Measurements from ENCODE around the gene TCEA2. TPM values are rescaled to one million over a fixed set of nuclear protein-coding genes. Genes with fewer than 3 reads are reported as not detected.

Gene TCEA2
- total and polyA plus RNA-seq, 2 of the 13 experiments (the other 11 are each of a cell fraction or from before 2014, with no cell fraction given) = 28.1 to 33.7 TPM

DNA sequence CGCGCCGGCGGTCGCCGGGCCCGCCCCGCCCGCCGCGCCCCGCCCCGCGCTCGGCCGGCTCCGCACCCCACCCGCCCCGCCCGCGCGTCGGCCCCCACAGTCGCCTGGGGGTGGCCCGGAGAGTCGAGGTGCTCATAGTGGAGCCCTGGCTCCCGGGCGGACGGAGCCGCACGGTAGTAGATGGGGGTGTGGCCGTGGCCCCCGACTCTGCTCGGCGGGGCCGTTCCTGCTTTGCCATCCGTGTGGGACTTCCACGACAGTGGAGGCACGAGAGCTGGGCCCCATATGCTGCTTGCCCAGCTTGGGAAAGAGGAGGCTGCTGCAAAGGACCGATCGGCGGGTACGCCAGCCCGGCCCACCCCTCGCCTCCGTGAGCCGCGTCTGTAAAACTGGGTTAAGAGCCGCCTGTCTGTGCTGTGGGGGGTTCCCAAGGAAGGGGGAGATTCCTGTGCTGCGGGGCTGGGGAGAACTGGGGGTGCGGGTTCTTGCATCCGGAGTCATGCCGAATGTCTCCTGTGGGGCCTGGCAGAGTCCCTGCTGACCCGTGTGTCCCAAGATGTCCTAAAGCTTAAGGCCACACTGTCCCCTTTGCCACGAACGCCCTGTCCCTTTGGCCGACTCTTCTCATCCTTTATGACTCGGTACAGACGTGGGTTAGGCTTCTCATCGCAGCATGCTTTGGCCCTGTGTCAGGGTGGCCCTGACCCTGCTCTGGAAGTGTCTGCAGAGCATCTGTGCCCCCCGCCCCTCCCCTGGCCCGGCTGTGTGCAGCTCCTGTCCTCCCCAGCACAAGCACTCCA is 17.2 kb downstream of the TCEA2 start, which contains the start of gene OPRL1 (continued):
- TF ChIP-seq, protein P1, sequence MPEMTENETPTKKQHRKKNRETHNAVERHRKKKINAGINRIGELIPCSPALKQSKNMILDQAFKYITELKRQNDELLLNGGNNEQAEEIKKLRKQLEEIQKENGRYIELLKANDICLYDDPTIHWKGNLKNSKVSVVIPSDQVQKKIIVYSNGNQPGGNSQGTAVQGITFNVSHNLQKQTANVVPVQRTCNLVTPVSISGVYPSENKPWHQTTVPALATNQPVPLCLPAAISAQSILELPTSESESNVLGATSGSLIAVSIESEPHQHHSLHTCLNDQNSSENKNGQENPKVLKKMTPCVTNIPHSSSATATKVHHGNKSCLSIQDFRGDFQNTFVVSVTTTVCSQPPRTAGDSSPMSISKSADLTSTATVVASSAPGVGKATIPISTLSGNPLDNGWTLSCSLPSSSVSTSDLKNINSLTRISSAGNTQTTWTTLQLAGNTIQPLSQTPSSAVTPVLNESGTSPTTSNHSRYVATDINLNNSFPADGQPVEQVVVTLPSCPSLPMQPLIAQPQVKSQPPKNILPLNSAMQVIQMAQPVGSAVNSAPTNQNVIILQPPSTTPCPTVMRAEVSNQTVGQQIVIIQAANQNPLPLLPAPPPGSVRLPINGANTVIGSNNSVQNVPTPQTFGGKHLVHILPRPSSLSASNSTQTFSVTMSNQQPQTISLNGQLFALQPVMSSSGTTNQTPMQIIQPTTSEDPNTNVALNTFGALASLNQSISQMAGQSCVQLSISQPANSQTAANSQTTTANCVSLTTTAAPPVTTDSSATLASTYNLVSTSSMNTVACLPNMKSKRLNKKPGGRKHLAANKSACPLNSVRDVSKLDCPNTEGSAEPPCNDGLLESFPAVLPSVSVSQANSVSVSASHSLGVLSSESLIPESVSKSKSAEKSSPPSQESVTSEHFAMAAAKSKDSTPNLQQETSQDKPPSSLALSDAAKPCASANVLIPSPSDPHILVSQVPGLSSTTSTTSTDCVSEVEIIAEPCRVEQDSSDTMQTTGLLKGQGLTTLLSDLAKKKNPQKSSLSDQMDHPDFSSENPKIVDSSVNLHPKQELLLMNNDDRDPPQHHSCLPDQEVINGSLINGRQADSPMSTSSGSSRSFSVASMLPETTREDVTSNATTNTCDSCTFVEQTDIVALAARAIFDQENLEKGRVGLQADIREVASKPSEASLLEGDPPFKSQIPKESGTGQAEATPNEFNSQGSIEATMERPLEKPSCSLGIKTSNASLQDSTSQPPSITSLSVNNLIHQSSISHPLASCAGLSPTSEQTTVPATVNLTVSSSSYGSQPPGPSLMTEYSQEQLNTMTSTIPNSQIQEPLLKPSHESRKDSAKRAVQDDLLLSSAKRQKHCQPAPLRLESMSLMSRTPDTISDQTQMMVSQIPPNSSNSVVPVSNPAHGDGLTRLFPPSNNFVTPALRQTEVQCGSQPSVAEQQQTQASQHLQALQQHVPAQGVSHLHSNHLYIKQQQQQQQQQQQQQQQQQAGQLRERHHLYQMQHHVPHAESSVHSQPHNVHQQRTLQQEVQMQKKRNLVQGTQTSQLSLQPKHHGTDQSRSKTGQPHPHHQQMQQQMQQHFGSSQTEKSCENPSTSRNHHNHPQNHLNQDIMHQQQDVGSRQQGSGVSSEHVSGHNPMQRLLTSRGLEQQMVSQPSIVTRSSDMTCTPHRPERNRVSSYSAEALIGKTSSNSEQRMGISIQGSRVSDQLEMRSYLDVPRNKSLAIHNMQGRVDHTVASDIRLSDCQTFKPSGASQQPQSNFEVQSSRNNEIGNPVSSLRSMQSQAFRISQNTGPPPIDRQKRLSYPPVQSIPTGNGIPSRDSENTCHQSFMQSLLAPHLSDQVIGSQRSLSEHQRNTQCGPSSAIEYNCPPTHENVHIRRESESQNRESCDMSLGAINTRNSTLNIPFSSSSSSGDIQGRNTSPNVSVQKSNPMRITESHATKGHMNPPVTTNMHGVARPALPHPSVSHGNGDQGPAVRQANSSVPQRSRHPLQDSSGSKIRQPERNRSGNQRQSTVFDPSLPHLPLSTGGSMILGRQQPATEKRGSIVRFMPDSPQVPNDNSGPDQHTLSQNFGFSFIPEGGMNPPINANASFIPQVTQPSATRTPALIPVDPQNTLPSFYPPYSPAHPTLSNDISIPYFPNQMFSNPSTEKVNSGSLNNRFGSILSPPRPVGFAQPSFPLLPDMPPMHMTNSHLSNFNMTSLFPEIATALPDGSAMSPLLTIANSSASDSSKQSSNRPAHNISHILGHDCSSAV (CRISPR knock-in tag; IDR thresholded peaks at IDR 0.05; ENCODE audit: borderline replicate concordance) = no peak
- TF ChIP-seq IRX3 (CRISPR knock-in tag; IDR thresholded peaks at IDR 0.05; ENCODE audit: borderline replicate concordance, low read depth) (no peak), PHF8 (CRISPR knock-in tag; IDR thresholded peaks at IDR 0.05) (peak; percentile 36; the same call in 1 of the 2 replicates), HHEX (CRISPR knock-in tag; IDR thresholded peaks at IDR 0.05) (no peak), SRY (CRISPR knock-in tag; IDR thresholded peaks at IDR 0.05) (0 out of 2 replicates have a peak, but pooled peaks have one; percentile 51), RXRA (CRISPR knock-in tag; IDR thresholded peaks at IDR 0.05) (peak; percentile 51; the same call in 1 of the 2 replicates), SUZ12 (IDR thresholded peaks at IDR 0.05; ENCODE audit: low read depth, low read length) (no peak), ZNF451 (CRISPR knock-in tag; IDR thresholded peaks at IDR 0.05) (no peak), ZNF329 (CRISPR knock-in tag; IDR thresholded peaks at IDR 0.05; ENCODE audit: low read depth) (0 out of 2 replicates have a peak, but pooled peaks have one; percentile 42), ZNF253 (CRISPR knock-in tag; IDR thresholded peaks at IDR 0.05; ENCODE audit: borderline replicate concordance) (no peak), ZNF883 (CRISPR knock-in tag; IDR thresholded peaks at IDR 0.05; ENCODE audit: not compliant biosample characterization) (peak; percentile 49), YEATS4 (CRISPR knock-in tag; IDR thresholded peaks at IDR 0.05; ENCODE audit: borderline replicate concordance) (peak; percentile 18; the same call in 1 of the 2 replicates), ZNF629 (CRISPR knock-in tag; conservative IDR thresholded peaks at IDR 0.05) (no peak)
- TF ChIP-seq, protein P2, sequence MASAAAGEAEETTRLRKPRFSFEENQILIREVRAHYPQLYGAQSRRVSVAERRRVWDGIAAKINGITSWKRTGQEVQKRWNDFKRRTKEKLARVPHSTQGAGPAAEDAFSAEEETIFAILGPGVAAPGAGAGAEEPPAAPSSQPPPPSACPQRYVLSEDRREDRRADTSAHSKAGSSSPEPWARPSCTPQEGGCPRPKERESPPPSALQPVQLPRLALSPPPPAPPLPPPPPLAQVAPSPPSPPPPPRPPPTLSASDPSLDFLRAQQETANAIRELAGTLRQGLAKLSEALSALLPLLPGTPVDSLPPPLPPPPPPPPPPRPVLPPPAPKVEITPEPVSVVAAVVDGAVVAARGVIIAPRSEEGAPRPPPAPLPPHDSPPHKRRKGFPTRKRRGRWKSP (CRISPR knock-in tag; IDR thresholded peaks at IDR 0.05) = no peak
- TF ChIP-seq, protein P3, sequence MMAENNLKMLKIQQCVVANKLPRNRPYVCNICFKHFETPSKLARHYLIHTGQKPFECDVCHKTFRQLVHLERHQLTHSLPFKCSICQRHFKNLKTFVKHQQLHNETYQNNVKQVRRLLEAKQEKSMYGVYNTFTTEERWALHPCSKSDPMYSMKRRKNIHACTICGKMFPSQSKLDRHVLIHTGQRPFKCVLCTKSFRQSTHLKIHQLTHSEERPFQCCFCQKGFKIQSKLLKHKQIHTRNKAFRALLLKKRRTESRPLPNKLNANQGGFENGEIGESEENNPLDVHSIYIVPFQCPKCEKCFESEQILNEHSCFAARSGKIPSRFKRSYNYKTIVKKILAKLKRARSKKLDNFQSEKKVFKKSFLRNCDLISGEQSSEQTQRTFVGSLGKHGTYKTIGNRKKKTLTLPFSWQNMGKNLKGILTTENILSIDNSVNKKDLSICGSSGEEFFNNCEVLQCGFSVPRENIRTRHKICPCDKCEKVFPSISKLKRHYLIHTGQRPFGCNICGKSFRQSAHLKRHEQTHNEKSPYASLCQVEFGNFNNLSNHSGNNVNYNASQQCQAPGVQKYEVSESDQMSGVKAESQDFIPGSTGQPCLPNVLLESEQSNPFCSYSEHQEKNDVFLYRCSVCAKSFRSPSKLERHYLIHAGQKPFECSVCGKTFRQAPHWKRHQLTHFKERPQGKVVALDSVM (CRISPR knock-in tag; IDR thresholded peaks at IDR 0.05) = 0 out of 2 replicates have a peak, but pooled peaks have one; percentile 3
- TF ChIP-seq, protein P4, sequence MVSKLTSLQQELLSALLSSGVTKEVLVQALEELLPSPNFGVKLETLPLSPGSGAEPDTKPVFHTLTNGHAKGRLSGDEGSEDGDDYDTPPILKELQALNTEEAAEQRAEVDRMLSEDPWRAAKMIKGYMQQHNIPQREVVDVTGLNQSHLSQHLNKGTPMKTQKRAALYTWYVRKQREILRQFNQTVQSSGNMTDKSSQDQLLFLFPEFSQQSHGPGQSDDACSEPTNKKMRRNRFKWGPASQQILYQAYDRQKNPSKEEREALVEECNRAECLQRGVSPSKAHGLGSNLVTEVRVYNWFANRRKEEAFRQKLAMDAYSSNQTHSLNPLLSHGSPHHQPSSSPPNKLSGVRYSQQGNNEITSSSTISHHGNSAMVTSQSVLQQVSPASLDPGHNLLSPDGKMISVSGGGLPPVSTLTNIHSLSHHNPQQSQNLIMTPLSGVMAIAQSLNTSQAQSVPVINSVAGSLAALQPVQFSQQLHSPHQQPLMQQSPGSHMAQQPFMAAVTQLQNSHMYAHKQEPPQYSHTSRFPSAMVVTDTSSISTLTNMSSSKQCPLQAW (CRISPR knock-in tag; IDR thresholded peaks at IDR 0.05) = peak; percentile 51
